ENCODE measurements around the gene ZNF141. TPM values are rescaled to one million over a fixed set of nuclear protein-coding genes. Genes with fewer than 3 reads are reported as not detected.
"Not testable (repeated sequence)": the region's sequence is repeated elsewhere in the genome, so short reads cannot be mapped to it uniquely, and the experiment has no call there.

ZNF141 gene
- total RNA-seq, 1 donor from 2014 or later: 17.0 TPM

DNA sequence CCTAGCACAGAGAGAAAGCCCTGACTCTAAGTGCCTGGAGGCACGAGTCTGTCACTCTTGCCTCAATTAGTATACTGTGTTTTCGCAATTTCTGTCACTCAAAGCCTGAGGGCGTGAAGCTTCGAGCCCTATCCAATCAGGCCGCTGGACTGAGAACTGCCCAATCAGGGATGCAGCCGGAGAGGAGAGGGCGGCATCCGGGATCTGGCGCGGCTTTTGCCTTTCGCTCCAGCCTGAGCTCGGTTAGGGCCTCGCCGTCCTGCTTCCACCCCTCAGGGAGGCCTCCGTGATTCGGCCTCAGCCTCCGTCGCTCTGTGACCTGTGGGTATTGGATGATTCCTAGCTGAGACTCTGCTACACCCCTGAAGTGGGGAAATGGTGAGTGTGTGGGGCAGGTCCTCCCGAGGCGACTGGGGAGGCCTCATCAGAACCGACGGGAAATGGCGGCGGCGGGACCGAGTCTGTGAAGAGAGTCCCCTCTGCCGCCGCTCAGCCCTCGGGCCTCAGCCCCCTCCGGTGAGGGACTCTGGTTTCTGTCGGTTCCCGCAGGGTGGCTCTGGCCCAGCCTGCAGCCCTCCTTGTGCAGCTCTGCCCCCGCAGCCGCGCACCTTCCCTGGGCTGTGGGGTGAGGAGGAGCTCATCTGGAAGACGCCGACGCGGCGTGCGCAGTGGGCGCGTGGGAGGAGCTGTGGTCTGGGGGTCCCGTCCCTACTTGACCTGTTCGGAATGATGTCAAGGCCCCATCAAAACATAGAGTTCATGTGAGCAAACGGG lies 48.5 kb downstream of the ZNF141 start:
- H3K4me3 Mint-ChIP-seq (ENCODE audit: unreplicated experiment): no peak overlapping the region
- H3K4me1 Mint-ChIP-seq (ENCODE audit: unreplicated experiment): no peaks in the 10 kb centered on the region
- peaks cover 52% of the 10 kb centered on the region for H3K9me3 Mint-ChIP-seq (ENCODE audit: unreplicated experiment)
- peaks cover 44% of the 10 kb centered on the region for H3K36me3 Mint-ChIP-seq (ENCODE audit: low read depth, unreplicated experiment)
- peaks cover 3% of the 10 kb centered on the region for H3K27me3 Mint-ChIP-seq (ENCODE audit: unreplicated experiment)
- TF ChIP-seq, protein P1, sequence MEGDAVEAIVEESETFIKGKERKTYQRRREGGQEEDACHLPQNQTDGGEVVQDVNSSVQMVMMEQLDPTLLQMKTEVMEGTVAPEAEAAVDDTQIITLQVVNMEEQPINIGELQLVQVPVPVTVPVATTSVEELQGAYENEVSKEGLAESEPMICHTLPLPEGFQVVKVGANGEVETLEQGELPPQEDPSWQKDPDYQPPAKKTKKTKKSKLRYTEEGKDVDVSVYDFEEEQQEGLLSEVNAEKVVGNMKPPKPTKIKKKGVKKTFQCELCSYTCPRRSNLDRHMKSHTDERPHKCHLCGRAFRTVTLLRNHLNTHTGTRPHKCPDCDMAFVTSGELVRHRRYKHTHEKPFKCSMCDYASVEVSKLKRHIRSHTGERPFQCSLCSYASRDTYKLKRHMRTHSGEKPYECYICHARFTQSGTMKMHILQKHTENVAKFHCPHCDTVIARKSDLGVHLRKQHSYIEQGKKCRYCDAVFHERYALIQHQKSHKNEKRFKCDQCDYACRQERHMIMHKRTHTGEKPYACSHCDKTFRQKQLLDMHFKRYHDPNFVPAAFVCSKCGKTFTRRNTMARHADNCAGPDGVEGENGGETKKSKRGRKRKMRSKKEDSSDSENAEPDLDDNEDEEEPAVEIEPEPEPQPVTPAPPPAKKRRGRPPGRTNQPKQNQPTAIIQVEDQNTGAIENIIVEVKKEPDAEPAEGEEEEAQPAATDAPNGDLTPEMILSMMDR (IDR thresholded peaks at IDR 0.05; ENCODE audit: unreplicated experiment): no peak
- no peak overlapping the region for H3K27ac Mint-ChIP-seq (ENCODE audit: unreplicated experiment)
- no peak for DNase-seq (ENCODE audit: low spot score)

DNA sequence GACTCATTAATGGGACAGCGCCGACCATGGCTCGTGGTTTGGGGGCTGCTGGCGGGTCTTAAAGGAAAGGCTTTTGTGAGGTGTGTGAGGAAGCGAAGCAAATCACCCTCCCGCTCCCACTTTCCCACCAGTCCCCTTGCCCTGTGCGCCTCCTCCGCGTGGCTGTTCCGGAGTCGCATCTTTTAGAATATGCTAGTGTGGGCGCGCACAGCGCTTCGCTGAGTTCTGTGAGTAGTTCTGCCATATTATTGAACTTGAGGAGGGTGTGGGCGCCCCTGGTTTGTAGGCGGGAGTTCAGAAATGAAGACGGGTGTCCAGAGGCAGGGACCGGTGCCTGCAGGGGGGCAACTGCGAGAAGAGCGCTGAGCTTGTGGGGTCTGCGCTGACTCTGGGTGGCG lies 49.1 kb downstream of the ZNF141 start:
- Mint-ChIP-seq H3K27ac (ENCODE audit: unreplicated experiment) (no peak overlapping the region), H3K9me3 (ENCODE audit: unreplicated experiment) (peaks cover 52% of the 10 kb centered on the region), H3K4me3 (ENCODE audit: unreplicated experiment) (no peak overlapping the region), H3K36me3 (ENCODE audit: low read depth, unreplicated experiment) (peaks cover 44% of the 10 kb centered on the region), H3K27me3 (ENCODE audit: unreplicated experiment) (peaks cover 3% of the 10 kb centered on the region), H3K4me1 (ENCODE audit: unreplicated experiment) (no peaks in the 10 kb centered on the region)
- TF ChIP-seq, protein P1 (IDR thresholded peaks at IDR 0.05; ENCODE audit: unreplicated experiment): no peak
- DNase-seq (ENCODE audit: low spot score): no peak

DNA sequence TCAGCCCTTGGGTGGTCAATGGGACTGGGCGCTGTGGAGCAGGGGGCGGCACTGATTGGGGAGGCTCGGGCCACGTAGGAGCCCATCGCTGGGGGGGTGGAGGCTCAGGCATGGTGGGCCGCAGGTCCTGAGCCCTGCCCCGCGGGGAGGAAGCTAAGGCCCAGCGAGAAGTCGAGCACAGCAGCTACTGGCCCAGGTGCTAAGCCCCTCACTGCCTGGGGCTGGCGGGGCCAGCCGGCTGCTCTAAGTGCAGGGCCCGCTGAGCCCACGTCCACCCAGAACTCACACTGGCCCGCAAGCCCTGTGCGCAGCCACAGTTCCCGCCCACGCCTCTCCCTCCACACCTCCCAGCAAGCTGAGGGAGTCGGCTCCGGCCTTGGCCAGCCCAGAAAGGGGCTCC lies 66.4 kb downstream of the ZNF141 start:
- TF ChIP-seq, protein P1 (IDR thresholded peaks at IDR 0.05; ENCODE audit: unreplicated experiment): no peak
- H3K27ac Mint-ChIP-seq (ENCODE audit: unreplicated experiment): no peak overlapping the region
- no peak for DNase-seq (ENCODE audit: low spot score)
- peaks cover 42% of the 10 kb centered on the region for H3K9me3 Mint-ChIP-seq (ENCODE audit: unreplicated experiment)
- no peak overlapping the region for H3K4me3 Mint-ChIP-seq (ENCODE audit: unreplicated experiment)
- no peaks in the 10 kb centered on the region for H3K4me1 Mint-ChIP-seq (ENCODE audit: unreplicated experiment)
- H3K36me3 Mint-ChIP-seq (ENCODE audit: low read depth, unreplicated experiment): peaks cover 42% of the 10 kb centered on the region
- peaks cover 25% of the 10 kb centered on the region for H3K27me3 Mint-ChIP-seq (ENCODE audit: unreplicated experiment)

DNA sequence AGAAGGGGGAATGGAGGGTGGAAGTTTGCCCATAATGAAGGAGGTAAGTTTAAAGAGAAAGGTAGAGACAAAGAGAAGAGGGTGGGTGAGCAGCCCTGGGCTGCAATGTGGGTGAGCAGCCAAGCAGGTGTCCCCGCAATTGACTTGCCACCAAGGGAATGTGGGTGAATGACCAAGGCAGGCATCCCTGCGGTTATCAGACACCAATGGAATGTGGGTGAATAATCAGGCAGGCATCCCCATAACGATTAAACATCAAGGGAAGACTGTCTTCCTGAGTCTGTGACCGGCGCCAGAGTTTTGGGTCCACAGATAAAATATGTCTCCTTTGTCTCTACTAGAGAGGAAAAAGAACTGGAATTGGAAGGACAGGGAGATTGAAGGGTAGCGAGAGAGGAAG lies 70.7 kb downstream of the ZNF141 start:
- Mint-ChIP-seq H3K27me3 (ENCODE audit: unreplicated experiment) (peaks cover 24% of the 10 kb centered on the region), H3K4me3 (ENCODE audit: unreplicated experiment) (peak overlapping the region; percentile 17), H3K36me3 (ENCODE audit: low read depth, unreplicated experiment) (peaks cover 50% of the 10 kb centered on the region), H3K9me3 (ENCODE audit: unreplicated experiment) (peaks cover 47% of the 10 kb centered on the region)
- not testable (repeated sequence) for DNase-seq (ENCODE audit: low spot score); H3K27ac Mint-ChIP-seq (ENCODE audit: unreplicated experiment); H3K4me1 Mint-ChIP-seq (ENCODE audit: unreplicated experiment)

DNA sequence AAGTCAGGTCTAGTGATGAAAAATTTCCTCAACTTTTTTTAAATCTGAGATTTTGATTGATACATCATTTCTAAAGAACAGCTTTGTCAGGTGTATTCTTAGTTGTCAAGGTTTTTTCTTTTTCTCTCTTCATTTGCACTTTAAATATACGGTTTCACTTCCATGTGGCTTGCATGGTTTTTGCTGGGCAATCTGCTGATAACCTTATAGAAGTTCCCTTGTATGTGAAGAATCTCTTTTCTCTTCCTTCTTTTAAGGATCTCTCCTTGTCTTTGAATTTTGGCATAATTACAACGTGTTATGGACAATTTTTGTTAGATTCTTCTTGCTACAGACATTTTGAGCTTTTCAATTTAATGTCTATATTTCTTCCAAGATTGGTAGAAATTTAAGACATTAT lies 85.0 kb downstream of the ZNF141 start:
- Mint-ChIP-seq H3K4me3 (ENCODE audit: unreplicated experiment) (no peak overlapping the region), H3K36me3 (ENCODE audit: low read depth, unreplicated experiment) (peaks cover 37% of the 10 kb centered on the region), H3K27ac (ENCODE audit: unreplicated experiment) (no peak overlapping the region), H3K27me3 (ENCODE audit: unreplicated experiment) (peaks cover 4% of the 10 kb centered on the region), H3K9me3 (ENCODE audit: unreplicated experiment) (peaks cover 44% of the 10 kb centered on the region), H3K4me1 (ENCODE audit: unreplicated experiment) (no peaks in the 10 kb centered on the region)
- no peak for DNase-seq (ENCODE audit: low spot score)
- TF ChIP-seq, protein P1 (IDR thresholded peaks at IDR 0.05; ENCODE audit: unreplicated experiment): no peak

Small RNAs within 50 kb of the gene (microRNA-seq; reads per million reads assigned to microRNA genes)
- gene MIR571 (ENCODE audit: unreplicated experiment): not detected

Other genes starting within 250 kb of the ZNF141 start
- 14.0 TPM for gene ZNF718, start 213.3 kb upstream of the ZNF141 start, total RNA-seq (ENCODE audit: unreplicated experiment)
- gene ZNF732, start 32.3 kb upstream of the ZNF141 start, total RNA-seq (ENCODE audit: unreplicated experiment): 2.4 TPM
- gene ZNF721, start 161.3 kb downstream of the ZNF141 start, total RNA-seq (ENCODE audit: unreplicated experiment): 32.5 TPM
- 74.0 TPM for gene PIGG, start 161.4 kb downstream of the ZNF141 start, total RNA-seq (ENCODE audit: unreplicated experiment)
- not detected for gene TMEM271, start 238.5 kb downstream of the ZNF141 start, total RNA-seq (ENCODE audit: unreplicated experiment)

All from endothelial cell (in vitro differentiated cells).